Measurements from ENCODE around the gene IKBKG.

- TF ChIP-seq CTCF (IDR thresholded peaks at IDR 0.05) (no peak), EP300 (IDR thresholded peaks at IDR 0.05; ENCODE audit: borderline replicate concordance in 1 of 2, low read depth in 1 of 2, low read length in 1 of 2) (no peak), FOXM1 (IDR thresholded peaks at IDR 0.05; ENCODE audit: low read depth) (no peak), POLR2AphosphoS5 (IDR thresholded peaks at IDR 0.05; ENCODE audit: low read depth, low read length) (no peak), NFIC (IDR thresholded peaks at IDR 0.05; ENCODE audit: borderline replicate concordance) (no peak)
These were observed 39.6 kb upstream of the IKBKG start for GRCh38 chrX:154507673-154508383.

All from SK-N-SH (cell line).